HG02938 (cell line): ENCODE results near the gene RGL3.
"Not testable (repeated sequence)": the region's sequence is repeated elsewhere in the genome, so short reads cannot be mapped to it uniquely, and the experiment has no call there.

Source experiments
- ATAC-seq: cut with Tn5 transposase; IDR thresholded peaks from one replicate; pipeline ENCODE4 v1.9.1; 2021; ENCODE audit warnings: mild to moderate bottlenecking, moderate library complexity; ENCODE audit not compliant: unreplicated experiment

Gene RGL3

DNA sequence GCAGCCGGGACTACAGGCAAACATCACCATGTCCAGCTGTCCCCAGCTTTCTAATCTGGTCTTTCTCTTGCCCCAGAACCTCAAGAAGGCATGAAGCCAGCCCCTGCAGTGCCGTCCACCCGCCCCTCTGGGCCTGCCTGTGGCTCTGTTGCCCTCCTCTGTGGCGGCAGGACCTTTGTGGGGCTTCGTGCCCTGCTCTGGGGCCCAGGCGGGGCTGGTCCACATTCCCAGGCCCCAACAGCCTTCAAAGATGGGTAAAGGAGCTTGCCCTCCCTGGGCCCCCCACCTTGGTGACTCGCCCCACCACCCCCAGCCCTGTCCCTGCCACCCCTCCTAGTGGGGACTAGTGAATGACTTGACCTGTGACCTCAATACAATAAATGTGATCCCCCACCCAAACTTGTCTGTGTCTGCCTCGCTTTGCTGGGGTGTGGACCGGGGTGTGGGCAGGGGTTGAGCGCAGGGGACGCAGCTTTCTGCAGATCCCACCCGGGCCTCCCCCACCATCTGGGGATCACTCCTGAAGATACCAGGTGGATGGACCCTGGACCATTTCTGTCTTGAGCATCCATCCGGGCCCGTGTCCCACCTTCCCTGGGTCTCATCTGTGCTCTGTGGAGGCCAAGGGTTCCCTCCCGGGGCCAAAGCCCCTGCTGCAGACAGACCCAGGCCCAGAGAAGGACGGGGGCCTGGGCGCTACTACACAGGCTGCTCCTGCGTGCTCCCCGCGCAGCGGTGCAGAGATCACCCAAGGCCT lies 31.6 kb upstream of the RGL3 start:
- ATAC-seq: no peak

DNA sequence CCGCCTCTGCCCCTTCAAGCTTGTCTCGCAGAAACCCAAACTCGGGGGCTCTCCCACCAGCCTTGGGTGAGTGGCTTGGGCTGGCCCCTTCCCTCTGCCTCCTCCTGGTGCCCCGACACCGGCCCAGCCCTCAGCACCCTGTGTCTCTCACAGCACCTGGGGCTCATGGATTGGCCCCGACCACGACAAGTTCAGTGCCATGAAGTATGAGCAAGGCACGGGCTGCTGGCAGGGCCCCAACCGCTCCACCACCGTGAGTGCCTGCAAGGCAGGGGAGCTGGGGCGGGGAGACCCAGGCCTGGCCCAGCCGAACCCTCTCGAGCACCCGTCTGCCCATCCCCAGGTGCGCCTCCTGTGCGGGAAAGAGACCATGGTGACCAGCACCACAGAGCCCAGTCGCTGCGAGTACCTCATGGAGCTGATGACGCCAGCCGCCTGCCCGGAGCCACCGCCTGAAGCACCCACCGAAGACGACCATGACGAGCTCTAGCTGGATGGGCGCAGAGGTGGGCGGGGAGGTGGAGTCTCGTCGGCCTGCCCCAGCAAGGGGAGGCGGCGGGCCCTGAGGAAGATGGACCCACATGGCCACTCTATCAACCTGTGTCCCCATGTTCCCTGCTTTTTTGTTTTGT lies 29.9 kb upstream of the RGL3 start:
- ATAC-seq: no peak

DNA sequence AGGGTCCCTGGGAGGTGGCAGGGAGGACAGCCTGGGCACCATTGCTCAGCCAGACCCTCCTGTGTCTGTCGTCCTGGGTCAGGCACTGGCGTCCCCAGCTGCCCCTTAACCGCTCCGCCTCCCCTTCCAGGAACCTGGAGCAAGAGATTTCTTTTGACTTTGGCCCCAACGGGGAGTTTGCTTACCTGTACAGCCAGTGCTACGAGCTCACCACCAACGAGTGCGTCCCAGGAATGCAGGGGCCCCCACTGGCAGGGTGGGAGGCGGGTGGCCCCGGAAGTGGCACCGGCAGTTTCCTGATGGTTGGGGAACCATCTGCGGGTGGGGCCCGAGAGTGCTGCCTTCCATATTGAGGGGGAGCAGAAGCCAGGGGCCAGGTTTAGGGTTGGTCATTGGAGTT lies 29.3 kb upstream of the RGL3 start:
- ATAC-seq: no peak

DNA sequence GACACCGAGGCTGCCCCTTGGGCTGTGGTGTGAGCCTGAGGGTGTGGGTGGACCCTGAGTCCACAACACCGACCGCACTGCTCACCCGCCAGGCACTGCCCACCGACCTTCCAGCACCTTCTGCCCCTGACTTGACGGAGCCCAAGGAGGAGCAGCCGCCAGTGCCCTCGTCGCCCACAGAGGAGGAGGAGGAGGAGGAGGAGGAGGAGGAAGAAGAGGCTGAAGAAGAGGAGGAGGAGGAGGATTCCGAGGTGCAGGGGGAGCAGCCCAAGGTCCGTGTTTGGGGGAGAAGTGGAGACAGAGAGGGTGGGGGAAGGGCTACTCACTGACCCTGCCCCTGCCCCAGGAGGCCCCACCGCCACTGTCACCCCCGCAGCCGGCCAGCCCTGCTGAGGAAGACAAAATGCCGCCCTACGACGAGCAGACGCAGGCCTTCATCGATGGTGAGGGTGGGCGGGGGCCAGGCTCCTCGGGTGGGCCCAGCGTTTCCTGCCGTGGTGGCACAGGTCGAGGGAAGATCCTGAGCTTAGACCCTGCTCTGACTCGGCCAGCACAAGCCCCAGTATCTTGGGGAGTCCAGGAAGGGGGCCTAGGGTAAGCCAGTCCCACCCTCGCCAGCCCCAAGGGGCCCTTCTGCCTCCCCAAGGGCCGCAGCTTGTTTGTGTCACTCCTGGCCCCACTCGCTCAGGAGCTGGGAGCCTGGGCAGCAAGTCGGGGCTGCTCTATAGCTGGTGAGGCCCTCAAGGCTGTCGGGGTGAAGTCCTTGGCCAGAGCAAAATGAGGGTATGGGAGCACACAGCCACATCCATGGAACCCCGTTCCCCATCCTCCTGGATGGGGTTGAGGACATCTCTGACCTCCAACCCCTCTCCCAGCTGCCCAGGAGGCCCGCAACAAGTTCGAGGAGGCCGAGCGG lies 28.5 kb upstream of the RGL3 start:
- no peak for ATAC-seq

DNA sequence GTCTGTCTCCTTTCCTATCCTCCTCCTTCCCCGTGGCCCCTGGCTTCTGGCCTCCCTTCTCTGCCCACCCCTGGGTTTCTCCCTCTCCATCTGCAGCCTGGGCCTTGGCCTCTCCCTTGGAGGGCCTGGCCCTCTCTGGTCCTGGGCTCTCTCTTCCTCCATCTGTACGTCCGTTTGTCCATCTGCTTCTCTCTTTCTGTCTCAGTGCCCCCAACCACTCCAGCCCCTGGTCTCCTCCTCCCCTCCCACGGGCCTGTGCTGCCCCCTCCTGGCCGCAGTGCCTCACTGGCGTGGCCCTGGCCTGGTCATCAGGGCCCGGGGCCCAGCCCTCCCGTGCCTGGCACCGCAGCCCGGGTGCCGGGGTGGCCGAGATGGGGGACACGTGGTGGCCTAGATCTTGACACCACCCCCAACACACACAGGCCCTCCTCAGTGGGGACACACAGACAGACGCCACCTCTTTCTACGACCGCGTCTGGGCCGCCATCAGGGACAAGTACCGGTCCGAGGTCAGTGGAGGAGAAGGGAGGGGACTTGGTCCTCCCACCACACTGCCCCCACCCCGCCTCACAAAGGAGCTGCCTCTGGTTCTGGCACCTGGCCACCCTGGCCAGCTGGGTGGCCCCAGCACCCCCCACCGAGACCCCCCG lies 27.7 kb upstream of the RGL3 start:
- ATAC-seq: no peak

DNA sequence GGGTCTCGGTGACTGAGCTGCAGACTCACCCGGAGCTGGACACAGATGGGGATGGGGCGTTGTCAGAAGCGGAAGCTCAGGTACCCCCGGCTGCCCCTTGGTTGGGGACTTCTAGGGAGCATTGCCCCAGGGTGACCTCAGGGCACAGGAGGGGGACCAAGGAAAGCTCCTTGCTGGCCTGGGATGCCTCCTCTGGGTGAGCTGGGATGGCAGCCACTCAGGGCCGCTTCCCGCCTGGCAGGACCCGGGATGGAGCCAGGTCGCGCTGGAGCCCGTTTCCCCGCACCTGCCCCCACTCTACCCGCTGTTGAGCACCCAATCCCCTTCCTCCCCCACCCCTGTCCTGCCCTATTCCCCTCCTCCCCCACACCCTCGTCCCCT lies 27.1 kb upstream of the RGL3 start:
- no peak for ATAC-seq

DNA sequence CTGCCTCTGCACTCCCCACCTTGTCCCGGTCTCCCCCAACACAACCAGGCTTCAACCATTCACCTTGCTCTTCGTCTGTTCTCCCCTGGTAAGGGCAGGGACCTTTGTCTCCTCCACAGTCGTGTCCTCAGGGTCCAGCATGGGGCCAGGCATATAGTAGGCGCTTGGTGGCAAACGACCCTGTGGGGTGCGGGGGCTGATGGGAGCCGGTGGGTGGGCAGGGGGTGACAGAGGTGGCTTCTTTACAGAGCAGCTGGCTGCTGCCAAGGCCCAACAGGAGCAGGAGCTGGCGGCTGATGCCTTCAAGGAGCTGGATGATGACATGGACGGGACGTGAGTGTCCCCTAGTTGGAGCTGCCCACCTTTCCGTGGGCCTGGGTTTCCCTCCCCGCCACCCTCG lies 26.0 kb upstream of the RGL3 start:
- no peak for ATAC-seq

DNA sequence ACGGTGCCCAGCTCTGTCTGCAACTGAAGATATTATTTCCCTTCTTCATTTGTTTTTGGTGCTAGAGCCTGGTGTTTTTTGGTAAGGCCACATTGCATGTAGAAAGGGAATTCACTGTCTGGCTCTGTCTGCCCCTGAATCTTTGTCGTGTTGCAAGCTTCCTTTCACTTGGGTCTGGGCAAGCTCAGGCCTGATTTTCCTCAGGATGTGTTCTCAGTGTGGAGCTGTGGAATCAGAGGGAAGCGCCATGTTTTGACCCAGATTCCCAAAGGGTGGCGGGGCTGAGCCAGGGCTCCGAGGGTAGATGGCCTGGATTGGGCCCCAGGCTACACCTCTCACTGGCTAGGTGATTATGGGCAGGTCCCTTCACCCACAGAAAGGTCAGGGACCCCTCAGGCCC lies 24.9 kb upstream of the RGL3 start:
- no peak for ATAC-seq

DNA sequence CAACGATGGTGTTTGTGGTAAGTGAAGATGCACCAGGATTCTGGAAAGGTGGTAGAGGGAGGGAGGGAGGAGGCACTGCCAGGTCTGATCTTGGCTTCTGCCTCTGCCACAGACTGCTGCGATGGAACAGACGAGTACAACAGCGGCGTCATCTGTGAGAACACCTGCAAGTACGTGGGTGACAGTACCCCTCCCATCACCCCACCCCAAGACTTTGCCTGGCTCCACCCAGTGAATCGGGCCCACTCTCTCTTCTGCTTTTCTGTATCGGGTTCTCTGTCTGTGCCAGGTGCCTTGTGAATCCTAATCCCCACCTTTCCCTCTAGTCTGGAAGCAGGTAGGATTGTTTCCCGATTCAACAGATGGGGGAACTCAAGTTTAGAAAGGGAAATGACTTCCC lies 18.8 kb upstream of the RGL3 start:
- no peak for ATAC-seq

DNA sequence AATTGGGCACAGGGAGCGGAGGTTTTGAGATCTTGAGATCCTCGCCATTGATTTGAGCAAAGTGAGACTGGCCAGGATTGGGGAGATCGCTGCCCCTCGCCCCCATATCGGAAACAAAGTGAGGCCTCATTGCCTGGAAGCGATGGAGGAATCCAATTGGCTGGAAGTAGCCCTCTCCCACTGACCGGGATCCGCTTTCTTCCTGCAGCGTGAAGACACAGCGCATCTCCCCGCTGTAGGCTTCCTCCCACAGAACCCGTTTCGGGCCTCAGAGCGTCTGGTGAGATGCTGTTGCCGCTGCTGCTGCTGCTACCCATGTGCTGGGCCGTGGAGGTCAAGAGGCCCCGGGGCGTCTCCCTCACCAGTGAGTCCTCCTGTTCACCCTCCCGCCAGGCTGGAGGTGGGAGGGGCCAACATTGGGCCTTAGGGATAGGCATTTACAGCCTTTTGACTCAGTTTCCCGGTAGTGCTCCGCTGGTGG lies 16.8 kb upstream of the RGL3 start:
- no peak for ATAC-seq

DNA sequence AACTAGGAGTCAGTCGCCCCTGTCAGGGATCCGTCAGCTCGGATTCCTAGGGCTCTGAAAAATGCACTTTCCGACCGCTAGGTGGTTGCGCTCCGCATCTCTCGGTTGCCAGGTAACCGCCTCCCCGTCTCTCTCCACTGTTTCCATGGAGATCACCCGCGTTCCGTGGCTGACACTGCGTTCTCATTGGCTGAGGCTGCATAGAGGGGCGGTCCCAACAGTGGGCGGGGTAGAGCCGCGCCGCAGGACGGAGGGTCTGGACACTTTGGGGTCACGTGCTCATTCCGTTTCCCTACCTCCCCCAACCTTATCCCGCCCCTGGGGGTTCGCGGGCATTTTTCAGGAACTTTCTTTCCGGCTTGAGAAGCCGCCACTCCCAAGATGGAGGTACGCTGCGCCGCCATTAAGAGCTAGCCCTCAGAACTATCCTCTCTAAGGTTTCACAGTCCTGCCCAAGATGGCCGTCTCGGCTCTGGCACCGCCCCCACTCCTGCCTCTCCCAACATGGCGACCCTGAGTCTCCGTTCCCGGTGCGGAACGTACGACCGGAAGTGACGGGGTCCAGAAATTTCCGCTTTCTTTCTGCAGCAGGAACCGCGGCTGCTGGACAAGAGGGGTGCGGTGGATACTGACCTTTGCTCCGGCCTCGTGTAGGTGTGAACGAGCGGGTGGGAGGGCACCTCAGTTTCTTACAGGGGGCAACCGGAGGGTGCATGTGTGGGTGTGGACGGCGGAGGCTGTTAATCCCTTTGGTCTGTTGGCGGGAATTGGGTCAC lies 16.1 kb upstream of the RGL3 start, which contains the start of the genes ODAD3 and PRKCSH:
ODAD3 (minus strand) TSS at position 65 of the 776 bp plus-strand sequence. CDS start 105 bp downstream, outside the sequence.
PRKCSH (plus strand) TSS at position 579 of the 776 bp plus-strand sequence. CDS start 483 bp downstream, outside the sequence.
- ATAC-seq: peak; percentile 83

DNA sequence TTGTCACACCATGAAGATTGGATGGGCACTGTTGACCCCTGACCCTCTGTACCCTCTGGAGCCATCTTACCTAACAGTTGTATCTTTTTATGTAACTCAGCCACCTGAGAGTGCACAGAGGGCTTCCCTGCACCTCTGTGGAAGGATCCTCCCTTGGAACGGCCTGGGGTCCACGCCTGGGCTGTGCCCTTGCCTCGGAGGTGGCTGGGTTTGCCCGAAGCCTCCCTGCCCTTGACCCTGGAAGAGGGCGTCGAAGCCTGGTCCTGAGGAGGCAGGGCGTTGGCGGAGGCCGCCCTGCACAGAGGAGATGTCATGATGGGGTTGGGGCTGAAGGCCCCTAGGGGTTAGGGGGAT lies 15.6 kb upstream of the RGL3 start:
- ATAC-seq: no peak

DNA sequence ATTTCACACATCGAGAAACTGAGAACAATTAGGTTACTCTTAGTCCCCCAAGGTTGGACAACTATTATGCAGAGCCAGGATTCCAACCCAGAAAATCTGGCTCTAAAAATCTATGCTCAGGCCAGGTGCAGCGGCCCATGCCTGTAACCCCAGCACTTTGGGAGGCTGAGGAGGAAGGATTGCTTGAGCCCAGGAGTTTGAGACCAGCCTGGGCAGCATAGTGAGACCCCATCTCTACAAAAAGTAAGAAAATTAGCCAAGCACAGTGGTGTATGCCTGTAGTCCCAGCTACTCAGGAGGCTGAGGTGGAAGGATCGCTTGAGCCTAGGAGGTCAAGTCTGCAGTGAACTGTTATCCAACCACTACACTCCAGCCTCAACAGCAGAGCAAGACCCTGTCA lies 14.4 kb upstream of the RGL3 start:
- not testable (repeated sequence) for ATAC-seq

DNA sequence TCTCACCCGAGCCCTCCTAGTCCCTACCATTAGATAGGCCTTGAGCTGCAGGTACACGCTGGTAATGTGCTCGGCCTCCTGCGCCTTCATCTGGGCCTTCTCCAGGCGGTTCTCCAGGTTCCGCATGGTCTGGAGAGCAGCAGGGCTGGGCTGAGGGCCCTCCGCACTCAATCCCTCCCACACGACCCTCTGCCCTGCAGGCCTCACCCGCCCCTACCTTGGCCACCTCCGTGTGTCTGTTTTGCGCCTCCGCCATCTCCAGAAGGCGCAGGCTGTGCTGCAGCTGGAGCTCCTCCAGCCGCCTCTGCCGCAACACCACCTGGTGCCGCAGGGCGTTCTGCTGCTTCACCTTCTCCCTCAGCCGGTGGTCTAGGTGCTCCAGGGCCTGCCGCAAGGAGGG lies 7.5 kb upstream of the RGL3 start:
- ATAC-seq: no peak

DNA sequence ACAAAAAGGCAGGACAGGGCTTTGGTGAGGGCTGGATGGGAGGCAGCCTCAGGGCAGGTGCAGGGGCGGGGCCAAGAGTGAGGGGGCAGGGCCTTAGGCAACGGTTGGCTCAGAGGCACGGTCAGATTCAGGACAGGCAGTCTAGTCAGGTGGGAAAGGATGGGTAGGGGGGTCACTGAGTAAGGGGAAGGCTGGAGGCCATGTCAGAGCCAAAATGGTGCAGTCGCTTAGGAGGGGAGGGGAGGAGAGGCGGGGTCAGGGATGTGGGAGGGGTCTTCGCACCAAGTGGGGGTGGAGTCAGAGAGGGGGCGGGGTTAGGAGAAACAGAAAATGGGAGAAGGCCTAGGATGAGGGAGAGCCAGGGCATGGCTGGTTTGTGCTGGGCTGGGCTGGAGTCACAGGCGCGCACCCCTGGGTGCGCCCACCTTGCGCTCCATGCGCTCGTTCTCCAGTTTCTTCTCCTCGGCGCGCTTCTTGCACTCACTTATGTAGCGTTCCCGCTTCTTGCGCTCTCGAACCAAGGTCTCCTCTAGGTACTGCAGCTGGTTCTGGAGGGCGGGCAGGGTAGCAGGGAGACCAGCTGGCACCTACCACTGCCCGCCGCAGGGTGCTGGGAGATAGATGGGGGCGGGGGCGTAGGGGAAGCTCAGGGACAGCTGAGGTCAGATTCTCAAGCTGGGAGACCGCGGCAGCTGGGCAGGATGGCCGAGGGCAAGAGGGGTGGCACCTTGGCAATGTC lies 6.8 kb upstream of the RGL3 start:
- no peak for ATAC-seq

DNA sequence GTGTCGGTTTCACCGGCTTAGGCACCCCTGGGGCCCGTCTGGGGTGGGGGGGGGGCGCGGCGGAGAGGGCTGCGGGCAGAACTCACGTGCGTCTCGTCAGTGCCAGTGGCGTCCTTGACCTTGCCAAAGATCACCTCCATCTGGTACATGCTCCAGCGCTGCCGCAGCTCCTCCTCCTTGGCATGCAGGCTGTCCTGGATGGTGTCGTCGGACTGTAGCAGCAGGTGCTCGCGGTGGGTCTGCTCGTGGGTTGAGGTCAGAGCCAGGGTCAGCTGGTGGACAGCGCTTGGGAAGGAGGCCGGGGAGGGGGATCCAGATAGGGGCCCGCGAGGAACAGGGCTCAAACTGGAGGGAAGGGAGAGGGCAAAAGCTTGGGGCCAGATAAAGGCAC lies 4.7 kb upstream of the RGL3 start:
- ATAC-seq: no peak

DNA sequence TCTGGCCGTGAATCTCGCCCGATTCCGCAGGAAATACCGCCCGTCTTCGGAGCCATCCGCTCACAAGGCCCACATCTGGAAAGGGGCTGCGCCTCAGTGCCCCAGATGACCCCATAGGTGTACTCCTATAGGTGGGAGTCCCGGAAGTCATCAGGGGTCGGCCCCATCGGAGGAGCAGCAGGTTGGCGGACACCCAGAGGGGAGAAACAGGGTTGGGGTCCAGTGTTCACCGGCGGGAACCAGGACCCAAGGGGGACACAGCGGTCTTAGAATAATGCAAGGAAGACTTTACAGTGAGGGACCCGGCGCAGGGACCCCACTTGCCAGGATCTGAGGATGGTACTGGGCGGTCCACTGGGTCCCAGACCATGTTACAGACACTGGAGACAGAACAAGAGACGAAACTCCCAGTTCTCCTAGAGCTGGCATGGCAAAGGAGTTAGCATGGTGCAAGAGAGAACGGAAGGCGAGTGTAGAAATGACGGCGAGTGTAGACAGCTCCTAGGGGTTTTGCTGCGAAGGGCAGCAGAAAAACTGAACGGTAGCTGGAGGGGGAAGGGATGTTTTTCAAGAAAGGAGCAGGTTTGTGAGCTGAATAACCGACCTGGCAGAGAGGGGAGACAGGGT lies 4.2 kb upstream of the RGL3 start:
- no peak for ATAC-seq

DNA sequence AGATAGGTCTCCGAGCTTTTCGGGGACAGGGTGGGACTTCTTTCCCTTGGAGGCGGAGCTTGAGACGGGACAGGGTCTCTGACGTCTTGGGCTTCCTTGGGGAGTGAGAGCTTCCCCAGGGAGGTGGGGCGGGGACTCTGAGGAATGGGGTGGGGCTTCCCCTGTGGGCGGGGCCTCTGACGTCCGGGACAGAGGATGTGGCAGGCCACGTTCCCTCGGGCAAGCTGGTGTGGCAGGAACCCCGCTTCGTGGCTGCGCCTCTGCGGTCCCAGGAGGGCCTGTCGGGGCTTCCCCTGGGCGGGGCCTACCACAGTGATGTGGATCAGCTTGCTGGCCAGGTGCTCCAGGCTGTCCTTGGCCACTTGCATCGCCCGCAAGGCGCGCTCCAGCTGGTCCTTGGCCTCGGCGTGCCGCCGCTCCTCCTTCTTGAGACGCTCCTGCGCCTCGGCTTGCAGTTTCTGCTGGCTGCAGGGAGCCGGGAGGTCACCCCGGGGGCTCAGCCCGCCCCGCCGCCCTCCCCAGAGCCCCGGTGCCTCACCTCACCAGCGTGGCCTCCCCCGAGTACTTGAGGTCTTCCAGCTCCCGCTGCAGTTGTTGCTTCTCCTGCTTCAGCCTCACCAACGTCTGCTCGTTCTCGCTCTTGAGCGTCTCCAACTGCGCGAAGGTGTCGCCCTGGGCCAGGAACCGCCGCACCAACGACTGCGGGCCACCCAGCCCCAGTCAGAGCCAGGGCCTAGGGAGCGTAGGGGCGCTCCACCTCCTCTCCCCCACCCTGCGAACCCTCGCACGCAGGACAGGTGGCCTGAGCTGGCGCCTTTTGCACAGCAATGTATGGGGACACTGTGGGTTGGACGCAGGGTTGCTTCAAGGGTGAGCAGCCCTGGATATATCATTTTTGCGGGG lies 3.3 kb upstream of the RGL3 start:
- ATAC-seq: no peak
